T47D (cell line): Measurements from ENCODE around the gene FAH.

Experiments used
- DNase-seq, 2 experiments: peaks; one replicate each; pipeline versions ENCODE4 v3.0.0 to v3.0.0-alpha.2; 2011 to 2012; ENCODE audit warnings: low read depth in 1 of 2, low spot score in 1 of 2
- JUND ChIP-seq: IDR thresholded peaks from 2 replicates; pipeline ENCODE4 v1.6.1; 2012; ENCODE audit warnings: low read depth
- in situ Hi-C: cut with HindIII; loops from 2 replicates; pipeline ENCODE4 v1.10.0; 2016; ENCODE audit warnings: low sequenced_read_pairs, low pct_unique_long_range_greater_than_20kb

The FAH gene

DNA sequence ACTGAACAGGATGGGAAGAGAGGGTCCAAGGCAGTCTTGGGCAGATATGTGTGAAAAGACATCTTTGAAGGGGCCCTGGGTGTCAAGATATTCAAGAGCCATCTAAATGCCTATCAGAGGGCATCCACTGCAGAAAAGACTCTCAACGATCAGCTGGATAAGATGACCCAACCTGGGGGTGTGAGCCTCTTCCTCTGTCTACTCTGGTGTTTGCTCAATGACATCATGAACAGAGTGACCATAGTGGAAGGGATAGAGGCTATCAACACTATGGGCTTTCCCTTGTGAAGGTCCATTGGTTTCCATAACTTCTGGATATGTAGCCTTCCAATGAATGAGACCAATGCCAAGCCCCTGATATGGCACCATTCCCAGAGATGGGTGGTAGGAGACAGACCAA lies 42.1 kb downstream of the FAH start:
- no peak for DNase-seq
- TF ChIP-seq JUND, result no peak

DNA sequence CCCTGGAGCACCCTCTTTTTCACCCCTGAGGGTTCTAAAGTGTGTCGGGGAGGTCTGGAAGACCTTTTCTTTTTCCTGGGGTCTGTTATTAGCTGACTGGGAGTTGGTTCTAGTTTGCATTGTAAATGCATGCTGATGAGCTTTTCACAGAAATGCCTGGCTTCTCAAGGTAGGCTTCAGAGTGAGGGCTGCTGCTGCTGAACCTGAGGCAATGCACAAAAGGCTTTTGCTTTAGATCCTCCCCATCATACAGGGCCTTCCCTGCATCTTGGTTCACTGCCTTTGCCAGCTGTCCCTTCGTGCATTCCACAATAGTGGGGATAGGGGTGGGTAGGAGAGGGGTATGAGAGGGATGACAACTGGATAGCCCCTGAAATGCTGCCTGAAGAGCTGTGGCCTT lies 46.6 kb downstream of the FAH start:
- in situ Hi-C loops, result no loop called here
- no peak for TF ChIP-seq JUND
- DNase-seq, result no peak

More for the DNA sequence above, 42.1 kb downstream of the FAH start:
- in situ Hi-C loops, result no loop called here

DNA sequence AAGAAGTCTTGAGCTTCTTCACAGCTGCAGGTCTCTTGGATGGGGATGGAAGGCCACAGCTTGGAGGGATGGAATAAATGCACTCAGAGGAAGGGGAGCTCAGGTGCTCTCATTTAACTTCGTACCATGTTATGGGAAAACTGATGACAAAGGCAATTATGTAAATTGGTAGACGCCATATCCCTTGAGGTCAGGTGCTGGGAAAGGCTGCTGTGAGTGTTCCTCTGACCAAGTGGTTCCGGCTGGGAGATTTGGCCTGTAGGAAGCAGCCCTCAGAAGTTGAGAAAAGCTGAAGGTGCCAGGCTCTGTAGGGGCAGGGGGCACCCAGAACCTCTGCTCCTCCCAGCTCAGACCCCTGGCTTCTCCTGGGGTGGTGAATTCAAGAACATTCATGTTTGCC lies 47.1 kb downstream of the FAH start:
- in situ Hi-C loops, result no loop called here
- TF ChIP-seq JUND, result no peak
- no peak for DNase-seq

DNA sequence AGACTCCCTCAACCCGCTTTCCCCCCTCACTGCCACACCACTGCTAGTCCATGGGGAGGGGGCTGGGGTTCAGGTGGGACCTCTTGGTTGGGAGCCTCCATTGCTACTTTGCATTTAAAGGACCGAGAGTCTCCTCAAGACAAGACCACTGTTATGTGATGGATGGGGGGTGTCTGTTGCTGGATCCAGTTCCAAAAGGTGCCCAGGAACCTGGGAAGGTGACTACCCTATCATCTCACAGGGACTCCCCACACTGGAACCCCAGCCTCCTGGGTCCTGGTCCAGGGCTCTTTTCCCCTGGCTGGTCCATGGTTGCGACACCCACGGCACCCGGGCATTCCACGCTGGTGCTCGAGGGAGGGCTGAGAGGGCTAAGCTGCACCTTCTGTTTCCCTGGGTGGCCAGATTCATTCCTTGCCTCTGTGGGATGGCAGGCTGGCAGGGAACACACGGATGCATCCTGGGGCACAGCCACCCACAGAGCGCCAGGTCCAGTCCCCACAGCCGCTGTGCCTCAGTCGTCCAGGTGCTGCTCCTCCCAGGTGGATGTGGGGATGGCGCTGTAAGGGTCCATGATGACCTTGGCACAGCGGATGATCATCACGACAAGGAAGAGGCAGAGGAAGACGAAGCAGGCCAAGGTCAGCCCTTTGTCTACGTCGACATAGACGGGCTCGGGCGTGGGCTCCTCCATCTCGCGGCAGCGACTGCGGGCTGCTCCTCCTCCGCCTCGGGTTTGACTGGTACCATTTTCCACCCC lies 48.6 kb downstream of the FAH start:
- no peak for TF ChIP-seq JUND
- in situ Hi-C loops, result no loop called here
- DNase-seq, result no peak

DNA sequence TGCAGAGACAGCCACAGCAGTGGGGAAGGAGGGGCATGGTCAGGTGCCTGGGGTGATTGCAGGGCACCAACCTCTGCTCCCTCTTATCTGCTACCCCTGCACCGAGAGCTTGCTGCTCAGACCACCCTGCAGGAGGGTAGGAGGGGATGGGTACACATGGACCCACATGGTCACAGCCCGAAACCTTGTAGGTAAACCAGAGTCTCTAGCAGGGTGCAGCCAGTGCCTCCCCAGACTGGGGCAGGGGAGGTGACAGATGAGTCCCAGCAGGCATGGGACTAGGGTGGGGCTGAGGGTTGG lies 49.2 kb downstream of the FAH start:
- DNase-seq, result no peak
- TF ChIP-seq JUND, result no peak
- in situ Hi-C loops, result no loop called here

DNA sequence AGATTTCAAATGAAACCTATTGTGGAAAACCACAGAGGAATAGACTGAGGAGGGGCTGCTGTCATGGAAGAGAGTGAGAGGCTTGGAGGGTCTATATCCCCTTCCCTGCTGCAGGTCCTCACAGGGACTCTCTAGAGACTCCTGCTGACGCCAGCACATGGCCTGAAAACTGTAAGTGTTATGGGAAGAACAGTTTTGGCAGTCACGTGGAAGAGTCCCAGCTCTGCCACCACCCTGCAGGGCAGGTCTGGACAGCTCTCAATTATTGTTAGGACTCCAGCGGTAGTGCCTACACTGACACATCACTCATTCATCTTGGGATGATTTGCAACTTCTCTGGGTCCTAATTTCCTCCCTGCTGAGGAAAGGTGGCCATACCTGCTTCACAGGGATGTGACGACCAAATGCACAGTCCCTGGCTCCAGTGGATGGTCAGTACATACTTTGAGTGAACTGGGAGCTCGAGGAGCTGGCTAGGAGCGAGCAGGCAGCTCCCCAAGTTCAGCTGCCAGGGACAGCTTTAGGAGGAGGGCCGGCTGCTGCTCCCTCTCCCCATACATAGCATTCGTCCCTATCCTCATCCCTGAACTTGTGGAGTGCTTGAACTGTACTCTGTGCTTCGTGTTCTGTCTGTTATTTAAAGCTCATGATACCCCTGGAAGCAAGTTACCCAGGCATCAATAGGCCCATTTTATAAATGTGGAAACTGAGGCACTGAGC lies 50.0 kb downstream of the FAH start:
- in situ Hi-C loops, result no loop called here
- no peak for TF ChIP-seq JUND
- peak; percentile 32 to 64 for DNase-seq

DNA sequence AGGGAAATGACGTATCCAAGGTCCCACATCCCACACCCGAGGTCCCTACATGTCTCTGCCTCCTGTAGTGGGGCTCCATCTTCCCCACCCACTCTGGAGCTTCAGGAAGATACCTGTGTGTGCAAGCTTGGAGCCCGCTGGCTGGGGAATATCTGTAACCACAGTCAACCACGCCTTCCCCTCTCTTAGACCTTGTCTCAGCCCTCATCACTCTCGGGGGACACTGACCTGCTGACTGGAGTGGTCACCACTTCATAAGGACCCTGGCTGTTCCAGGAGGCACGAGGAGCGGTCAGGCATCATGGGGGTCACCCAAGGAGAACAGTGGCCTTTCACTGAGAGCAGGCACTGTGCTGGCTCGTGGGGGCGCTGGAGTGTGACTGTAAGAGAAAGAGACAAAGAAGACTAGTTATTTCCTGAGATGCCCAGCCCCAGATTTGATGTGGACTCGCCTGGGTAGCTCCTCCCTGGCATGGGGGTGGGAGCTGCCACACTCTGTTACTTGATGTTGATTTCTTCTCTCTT lies 50.6 kb downstream of the FAH start:
- DNase-seq, result no peak
- in situ Hi-C loops, result no loop called here
- TF ChIP-seq JUND, result no peak

DNA sequence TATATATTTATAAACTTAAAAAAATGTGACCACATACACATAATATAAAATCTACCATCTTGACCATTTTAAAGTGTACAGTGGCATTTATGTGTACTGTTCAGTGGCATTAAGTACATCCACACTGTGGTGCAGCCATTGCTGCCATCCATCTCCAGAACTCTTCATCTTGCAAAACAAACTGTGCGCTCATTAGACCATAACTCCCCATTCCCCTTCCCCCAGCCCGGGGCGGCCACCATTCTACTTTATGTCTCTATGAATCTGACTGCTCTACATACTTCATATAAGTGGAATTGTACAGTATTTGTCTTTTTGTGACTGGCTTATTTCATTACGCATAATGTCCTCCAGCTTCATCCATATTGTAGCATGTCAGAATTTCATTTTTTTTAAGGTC lies 51.4 kb downstream of the FAH start:
- in situ Hi-C loops, result no loop called here
- TF ChIP-seq JUND, result no peak
- no peak for DNase-seq

DNA sequence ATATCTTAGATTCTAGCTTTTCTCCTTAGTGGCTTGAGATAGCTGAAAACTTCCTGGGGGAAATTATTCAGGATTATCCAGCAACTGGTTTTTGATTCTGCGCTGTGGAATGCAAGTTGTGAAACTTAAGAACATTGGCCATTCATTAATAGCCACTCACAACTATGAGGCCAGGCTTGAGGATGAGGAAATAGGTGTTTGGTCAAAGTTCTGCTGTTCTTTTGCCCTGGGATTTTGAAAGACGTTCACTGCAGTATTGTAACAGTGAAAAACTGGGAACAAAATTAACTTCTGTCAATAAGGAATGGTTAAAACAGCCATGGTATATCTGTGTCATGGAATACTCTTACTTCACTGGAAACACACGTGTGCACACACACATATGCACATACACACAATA lies 55.1 kb downstream of the FAH start:
- no peak for TF ChIP-seq JUND
- in situ Hi-C loops, result no loop called here
- DNase-seq, result no peak

DNA sequence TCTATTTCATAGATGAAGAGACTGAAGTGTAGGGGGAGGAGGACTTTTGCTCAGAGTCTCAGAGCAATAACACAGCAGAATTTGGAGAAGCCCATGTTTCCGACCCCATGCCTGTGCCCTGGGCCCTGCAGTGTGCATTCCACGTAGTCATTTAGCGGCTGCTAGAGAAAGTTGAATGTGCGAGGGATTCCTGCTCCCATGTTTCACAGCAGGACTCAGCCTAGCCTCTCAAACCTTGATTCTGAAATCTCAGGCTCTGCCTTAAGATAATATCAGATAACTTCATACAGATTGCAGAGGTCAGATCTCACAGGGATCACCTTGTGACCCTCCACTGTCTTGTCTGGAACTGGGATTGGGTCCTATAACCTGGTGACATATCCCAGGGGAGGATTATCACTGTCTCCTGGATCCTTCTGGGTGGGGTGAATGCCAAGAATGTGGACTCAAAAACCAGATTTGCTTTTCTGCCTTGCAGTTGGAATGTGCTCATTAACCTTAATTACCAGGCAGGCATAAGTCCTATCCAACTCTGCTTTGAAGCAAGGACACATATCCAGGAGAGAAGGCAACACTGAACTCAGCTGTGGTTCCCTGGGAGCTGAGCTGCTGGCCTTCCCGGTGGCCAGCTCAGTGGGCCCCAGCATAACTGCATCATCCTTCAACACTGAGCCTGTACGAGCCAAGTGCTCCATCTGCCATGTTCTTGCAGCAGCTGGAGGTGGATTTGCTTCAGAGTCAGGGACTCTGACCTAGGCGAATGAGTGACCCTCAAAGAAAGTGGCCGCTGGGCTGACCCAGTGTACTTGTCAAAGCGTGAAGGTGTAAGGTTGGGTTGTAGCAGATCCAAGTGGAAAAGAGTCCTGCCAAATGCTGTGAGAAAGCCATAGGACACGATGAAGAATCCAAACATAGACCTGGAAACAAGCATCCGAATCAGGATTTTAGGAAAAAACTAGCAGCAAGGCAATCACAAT lies 56.2 kb downstream of the FAH start:
- in situ Hi-C loops, result no loop called here
- DNase-seq, result no peak
- no peak for TF ChIP-seq JUND

DNA sequence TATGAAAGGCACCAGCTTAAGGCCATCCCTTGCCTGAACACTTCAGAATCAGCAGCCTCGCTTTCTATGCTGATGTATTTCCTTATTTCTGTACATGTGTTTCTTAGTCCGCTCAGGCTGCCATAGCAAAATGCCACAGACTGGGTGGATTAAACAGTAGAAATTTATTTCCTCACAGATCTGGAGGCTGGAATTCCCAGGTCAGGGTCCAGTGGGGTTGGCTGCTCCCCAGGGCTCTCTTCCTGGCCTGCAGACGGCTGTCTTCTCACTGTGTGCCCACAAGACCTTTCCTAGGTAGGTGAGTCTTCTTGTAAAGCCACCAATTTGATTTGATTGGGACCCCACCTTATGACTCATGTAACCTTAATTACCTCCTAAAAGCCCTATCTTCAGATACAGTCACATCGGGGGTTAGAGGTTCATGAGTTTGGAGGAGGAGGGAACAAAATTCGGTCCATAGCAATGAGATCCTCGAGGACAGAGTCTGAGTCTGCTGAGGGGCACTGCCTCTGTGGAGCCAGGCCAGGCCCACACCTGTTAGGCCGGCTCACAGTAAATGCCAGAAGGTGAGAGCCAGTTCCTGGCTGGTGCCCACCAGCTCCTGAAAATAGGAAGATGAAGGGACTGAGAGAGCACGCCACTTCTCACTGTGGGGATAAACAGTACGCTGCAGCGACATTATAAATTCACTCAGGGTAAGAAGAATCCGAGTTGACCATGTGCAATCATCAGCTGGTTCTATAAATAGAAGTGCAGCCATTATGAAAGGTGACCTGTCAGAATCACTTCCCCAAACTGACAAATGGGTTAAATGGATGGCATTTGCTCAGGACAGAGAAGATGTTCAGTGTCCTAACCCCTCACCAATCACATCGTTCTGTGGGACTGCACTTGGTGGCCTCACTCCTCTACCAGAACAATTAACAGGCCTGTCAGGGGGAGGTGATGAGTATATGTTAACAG lies 58.1 kb downstream of the FAH start:
- no peak for TF ChIP-seq JUND
- in situ Hi-C loops, result no loop called here
- DNase-seq, result no peak

DNA sequence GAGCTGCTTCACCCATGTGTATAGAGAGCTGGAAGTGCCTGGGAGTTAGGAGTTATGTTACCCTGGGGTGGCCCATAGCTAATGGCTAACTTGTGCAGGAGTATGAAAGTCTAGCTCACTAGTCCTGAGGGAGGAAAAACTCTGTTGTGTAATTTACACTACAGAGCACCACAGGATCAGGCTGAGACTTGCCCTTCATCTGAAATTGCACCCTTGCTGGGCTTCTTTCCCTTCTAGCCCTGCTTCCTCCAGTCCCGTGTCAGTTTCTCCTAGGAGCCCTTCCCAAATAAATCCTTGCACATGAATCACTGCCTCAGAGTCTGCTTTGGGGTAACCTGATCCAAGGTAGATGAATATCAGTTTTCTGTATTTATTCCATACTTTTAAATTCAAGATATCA lies 59.2 kb downstream of the FAH start:
- no peak for DNase-seq
- TF ChIP-seq JUND, result no peak
- in situ Hi-C loops, result no loop called here
